ENCODE data around the gene NPLOC4.

Gene NPLOC4

DNA sequence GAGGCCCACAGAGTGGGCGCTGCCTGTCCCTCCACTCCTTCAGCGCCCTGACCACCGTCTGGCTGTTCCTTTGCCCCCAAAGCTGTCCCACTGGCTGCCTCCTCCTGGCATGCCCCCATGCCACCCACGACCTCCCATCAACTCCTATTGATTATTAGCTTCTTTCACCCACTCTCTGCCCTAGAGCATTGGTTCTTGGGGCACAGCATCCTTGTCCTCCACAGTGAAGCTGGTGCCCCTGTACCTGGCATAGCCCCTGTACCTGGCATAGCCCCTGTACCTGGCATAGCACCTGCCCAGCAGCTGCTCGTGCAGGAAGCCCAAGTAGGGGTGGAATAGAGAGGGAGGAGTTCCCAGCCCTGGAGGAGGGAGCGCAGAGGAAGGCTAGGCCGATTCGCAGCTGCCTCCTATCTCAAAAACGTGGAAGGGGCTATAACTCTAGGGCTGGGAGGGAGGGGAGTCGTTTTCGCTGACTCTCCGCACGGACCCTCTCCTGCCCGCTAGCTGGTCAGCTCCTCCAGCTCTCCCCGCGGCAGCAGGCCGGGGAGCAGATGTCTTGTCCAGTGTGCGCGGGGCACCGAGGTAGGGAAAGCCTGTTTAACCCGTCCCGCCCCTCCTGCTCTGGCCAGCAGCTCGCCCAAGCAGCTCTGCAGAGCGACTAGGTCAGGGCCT, 118.7 kb downstream of the NPLOC4 start:
- no peak for DNase-seq (ENCODE audit: low read depth)

DNA sequence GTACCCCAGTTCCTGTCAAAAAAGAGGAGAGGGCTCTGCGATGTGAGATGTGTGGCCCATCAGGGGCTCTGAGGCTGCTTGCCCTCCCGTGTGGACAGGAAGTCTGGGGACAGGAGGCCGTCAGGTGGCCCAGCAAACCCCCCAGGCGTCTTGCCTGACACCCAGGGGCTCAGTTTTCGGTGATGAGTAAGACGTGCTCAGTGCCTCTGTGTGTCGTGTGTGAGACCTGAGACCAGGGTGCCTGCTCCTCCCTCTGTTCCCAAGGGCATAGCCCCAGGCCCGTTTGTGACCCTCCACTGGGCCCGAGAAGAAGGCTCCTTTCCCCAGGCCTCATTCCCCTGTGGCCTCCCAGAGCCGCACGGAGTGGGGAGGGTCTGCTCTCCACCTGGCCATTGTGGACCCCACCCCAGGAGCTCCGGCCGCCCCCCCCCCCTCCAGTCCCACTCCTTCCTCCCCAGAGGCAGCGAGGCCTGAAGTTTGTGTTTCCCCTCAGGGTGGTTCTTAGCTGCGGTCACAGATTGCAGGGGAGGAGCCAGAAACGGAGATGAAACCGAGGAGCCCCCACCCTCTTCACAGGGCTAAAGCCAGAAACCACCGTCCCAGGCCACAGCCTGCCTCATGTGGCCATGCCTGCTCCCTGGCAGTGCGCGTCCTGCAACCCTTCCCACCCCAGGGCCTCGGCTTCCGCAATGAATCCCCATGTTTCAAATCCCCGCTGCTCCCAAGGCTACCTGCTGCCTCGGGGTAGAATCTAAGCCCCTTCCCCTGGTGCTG, 119.4 kb downstream of the NPLOC4 start:
- DNase-seq (ENCODE audit: low read depth), result no peak

GRCh38 chr17:81517009-81517338, 119.9 kb downstream of the NPLOC4 start:
- DNase-seq (ENCODE audit: low read depth), result no peak

DNA sequence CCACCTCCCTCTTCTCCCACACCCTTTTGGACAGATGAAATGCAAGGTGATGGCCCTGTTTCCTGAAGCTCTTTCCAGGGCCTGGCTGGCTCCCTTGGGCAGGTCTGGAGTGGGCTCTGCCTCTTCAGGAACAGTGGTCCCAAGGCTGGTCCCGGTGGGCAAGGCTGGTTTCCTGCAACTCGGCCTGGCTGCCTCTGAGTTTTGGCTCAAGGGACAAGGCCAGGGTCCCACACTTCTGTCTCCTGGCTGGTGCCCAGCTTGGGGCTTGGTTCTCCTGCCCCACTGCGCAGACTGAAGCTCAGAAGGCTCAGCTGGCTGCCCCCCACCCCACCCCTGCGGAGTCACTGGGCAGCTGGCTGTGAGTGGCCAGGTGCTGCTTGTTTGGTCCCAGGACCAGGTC, 120.5 kb downstream of the NPLOC4 start:
- DNase-seq (ENCODE audit: low read depth), result no peak

GRCh38 chr17:81515530-81516041, 121.3 kb downstream of the NPLOC4 start:
- no peak for DNase-seq (ENCODE audit: low read depth)

GRCh38 chr17:81514739-81515529, 122.0 kb downstream of the NPLOC4 start:
- peak; percentile 79 for DNase-seq (ENCODE audit: low read depth)

- no peak for DNase-seq (ENCODE audit: low read depth)
Observed at GRCh38 chr17:81514489-81514738, 122.5 kb downstream of the NPLOC4 start.

DNA sequence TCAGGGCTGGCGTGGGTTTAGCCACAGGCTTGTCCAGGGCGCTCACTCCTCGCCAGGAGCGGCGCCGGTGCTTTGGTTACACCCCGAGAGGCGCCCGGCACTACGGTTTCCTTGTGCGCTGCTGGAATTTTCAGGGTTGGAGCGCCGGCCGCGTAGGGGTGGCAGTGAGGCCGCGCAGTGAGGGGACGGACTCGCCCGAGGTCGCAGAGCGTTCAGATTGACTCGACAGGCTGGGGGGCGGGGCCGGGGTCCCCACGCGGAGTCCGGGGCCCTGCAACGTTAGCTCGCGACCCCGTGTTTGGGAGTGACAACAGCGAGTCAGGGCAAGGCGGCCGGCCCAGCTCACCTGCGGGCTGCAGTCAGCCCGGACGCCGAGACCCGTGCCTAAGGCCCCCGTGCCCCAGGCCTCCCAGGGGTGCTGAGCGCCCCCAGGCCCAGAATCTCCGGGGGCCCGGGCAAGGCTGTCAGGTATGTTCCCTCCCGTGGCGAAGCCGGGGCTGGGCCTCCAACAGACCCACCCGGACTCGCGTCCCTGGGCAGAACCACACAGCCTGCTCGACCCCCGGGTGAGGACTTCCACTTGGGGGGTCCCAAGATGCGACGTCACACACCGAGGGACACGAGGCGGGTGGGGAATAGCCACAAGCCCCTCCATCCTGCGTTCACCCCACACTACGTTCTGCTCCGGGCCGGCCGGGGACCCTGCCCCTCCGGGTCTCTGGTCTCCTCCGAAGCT, 123.0 kb downstream of the NPLOC4 start:
- DNase-seq (ENCODE audit: low read depth), result peak; percentile 67

- DNase-seq (ENCODE audit: low read depth), result peak; percentile 54
Observed at GRCh38 chr17:81513372-81513752, 123.5 kb downstream of the NPLOC4 start.

DNA sequence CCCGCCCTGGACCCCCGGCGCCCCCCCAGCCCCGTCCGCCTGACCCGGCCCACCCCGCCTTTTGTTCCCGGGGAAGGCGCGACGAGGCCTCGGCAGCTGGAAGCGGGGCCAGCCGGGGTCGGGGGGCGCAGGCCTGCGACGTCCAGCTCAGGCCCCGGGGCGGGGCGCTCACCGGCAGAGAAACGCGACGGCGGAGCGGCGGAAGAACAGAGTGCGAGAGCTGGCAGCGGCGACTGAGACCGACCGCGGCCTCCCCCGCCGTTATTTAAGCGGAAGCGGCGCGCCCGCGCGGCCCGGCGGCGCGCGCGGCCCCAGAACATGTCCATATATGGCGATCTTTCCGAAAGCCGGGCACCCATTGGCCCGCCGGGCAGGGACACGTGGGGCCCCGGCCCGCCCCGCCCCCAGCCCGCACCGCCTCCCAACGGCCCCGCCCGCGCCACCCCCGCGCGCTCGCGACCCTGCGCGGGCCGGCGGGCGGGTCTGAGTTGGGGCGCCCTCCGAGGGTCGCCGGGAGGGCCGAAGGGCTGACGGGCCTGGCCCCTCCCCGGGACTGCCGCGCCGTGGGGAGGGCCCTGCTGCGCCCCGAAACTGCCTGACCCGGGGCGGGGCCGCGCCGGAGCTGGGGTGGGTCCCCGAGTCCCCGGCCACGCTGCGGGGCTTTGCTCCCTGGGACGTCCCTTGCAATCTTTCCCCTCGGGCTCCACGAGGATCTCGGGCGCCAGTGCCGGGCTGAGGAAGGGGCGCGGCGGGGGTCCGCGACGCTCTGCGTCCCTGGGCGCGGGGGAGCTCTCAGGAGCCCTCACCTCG, 124.1 kb downstream of the NPLOC4 start, which contains the start of gene ACTG1:
TSS of gene ACTG1 (minus strand) at position 238 of the 810 bp plus-strand sequence. CDS start 445 bp downstream, outside the sequence.
- peak; percentile 94 for DNase-seq (ENCODE audit: low read depth)

DNA sequence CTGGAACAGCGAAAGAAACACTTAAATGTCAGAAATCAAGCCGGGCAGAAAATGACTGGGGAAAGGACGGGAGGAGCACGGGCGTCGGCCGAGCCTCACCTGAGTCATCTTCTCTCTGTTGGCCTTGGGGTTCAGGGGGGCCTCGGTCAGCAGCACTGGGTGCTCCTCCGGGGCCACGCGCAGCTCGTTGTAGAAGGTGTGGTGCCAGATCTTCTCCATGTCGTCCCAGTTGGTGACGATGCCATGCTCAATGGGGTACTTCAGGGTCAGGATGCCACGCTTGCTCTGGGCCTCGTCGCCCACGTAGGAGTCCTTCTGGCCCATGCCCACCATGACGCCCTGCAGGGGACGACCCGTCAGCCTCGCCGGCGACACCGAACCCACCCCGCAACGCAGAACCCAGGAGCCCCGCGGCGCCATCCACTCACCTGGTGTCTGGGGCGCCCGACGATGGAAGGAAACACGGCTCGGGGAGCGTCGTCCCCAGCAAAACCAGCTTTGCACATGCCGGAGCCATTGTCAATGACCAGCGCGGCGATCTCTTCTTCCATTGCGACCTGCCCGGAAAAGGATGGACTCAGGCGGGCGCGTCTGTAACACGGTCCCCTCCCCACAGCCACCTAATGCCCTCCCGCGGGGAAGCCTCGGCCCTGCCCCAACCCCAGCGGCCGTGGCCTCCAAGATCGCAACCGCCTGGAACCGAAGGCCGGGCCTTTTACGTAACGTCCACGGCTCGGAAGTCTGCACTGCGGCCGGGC, 124.9 kb downstream of the NPLOC4 start:
- no peak for DNase-seq (ENCODE audit: low read depth)

DNA sequence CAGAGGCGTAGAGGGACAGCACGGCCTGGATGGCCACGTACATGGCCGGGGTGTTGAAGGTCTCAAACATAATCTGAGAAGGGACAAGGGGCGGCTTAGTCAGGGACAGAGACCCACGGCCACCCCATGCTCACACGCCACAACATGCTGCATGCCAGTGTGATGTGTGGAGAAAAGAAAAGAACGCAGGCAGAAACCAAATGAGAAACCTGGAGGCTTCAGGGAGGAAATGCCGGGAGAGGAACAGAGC, 125.4 kb downstream of the NPLOC4 start:
- no peak for DNase-seq (ENCODE audit: low read depth)

DNA sequence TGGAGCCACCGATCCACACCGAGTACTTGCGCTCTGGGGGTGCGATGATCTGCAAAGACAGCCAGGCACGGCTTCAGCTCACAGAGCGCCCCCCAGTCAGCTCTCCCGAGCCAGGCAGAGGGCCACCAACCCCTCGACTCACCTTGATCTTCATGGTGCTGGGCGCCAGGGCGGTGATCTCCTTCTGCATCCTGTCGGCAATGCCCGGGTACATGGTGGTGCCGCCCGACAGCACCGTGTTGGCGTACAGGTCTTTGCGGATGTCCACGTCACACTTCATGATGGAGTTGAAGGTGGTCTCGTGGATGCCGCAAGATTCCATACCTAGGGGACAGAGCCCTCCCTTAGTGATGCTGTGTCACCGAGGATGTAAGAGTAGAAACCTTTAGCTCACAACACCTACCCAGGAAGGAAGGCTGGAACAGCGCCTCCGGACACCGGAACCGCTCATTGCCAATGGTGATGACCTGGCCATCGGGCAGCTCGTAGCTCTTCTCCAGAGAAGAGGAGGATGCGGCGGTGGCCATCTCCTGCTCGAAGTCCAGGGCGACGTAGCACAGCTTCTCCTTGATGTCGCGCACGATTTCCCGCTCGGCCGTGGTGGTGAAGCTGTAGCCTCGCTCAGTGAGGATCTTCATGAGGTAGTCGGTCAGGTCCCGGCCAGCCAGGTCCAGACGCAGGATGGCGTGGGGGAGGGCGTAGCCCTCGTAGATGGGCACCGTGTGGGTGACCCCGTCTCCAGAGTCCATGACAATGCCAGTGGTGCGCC, 125.9 kb downstream of the NPLOC4 start:
- DNase-seq (ENCODE audit: low read depth), result no peak

DNA sequence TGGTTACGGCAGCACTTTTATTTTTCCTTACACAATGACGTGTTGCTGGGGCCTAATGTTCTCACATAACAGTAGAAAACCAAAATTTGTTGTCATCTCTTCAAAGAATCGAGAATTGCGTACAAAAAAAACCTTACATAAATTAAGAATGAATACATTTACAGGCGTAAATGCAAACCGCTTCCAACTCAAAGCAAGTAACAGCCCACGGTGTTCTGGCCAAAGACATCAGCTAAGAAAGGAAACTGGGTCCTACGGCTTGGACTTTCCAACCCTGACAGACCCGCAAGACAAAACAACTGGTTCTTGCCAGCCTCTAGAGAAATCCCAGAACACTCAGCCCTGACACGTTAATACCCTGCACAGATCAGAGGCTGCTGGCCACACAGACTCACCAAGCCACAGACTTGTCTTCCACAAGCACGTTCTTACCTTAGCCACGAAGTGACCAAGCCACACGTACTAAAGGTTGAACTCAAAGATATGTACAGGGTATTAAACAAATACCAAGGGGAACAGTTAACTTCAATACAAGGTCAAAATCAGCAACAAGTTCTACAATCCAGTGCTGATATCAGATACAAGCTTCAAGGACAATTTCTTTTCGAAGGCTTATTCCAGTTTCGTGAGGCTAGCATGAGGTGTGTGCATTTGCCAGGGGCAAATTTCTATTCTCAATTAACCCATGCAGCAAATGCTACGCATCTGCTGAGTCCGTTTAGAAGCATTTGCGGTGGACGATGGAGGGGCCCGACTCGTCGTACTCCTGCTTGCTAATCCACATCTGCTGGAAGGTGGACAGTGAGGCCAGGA, 126.7 kb downstream of the NPLOC4 start:
- DNase-seq (ENCODE audit: low read depth), result no peak

DNA sequence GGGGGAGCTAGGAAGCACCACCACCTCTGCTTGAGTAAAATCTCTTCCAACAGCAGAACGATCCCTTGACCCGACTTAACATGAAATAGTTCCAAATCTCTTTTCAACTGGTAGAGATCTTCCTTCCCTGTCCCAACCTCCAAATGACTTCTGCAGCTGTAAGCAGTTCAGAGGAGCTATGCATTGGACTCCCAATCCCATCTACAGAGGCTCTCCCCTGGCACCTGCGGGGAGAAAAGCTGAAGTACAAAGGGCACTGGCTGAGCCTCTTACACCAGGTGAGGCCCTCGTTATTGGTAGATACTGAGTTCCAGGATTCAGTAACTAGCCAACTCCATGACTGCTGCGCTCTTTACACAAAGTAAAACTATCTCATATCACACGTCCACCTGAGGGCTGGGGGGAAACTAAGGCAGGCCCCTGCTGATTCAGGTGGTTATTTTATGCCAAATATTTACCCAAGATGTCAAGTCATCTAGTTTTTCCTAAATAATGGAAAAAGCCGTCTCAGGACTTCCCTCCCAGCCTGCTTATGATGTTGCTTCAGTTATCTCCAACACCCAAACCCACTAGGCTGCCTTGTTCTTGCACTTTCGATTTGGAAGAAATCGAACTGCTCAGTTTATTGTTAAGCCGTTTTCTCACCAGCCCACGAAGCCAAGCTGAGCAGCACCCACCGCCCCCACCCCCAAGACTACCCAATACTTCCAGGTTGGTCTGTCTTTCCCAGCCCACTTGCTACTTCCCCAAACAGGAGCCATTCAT, 127.5 kb downstream of the NPLOC4 start:
- DNase-seq (ENCODE audit: low read depth), result no peak

- DNase-seq (ENCODE audit: low read depth), result peak; percentile 73
Observed at GRCh38 chr17:81508639-81509206, 128.2 kb downstream of the NPLOC4 start.
